Measurements from ENCODE around the gene APRT.

APRT gene

DNA sequence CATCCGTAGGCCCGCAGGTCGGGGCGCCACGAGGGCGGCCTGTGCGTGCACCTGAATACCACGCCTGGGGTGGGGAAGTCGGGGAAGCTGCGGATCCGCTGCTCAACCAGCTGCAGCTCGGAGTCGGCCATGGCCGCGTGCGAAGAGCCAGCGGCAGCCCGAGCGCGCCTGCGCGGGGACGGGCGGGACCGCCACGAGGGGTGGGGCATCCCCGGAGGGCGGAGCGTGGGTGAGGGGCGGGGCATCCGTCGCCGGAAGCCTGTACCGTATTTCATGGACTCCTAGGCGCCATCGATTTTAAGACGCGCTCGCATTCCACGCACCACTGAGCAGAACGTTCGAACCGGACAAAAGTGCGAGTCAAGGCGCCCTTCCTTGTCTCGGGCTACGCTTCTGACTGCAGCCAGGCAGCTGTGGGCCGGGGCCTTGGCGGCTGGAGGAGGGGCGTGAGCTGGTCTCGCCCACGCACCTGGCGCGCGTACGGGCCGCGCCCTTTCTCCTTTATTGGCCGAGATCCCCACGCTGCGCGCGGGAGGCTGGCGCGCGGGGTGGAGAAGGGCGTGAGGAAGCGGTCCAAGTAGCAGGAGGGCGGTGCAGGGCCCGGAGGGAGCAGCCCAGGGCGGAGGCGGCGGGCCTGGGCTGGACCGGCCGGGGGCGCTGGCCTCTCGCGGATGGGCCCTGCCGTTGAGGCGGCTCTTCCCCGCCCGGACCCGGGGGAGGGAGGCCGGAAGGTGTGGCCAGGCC, at the start of gene APRT:
Gene APRT, minus strand, starts transcription at position 160 of the 744 bp plus-strand sequence. Its CDS starts 29 bp downstream, at position 131.
- DNase-seq: peak; percentile 94

DNA sequence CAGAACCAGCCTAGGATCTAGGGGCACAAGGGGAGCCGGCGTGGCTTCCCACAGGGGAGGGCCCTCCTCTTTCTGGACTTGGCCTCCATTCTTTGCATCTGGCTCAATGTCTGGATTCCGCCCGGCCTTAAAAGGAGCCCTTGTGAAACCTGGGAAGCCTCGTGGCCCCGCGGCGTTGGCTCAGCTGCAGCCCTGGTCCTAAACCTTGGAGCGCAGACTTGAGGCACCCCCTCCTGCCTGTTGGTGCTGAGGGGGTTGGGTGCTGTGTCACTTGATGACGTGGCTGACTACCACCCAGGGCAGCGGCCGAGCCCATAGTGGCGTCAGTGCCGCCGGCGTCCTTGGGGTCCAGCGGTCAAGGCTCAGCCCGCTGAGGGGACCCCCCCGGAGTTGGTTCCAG, 49.6 kb upstream of the APRT start:
- no peak for DNase-seq

- DNase-seq: no peak
These were observed 47.8 kb upstream of the APRT start for GRCh38 chr16:88859381-88860091.

- DNase-seq: peak; percentile 74
These were observed 46.1 kb upstream of the APRT start for GRCh38 chr16:88857728-88858339.

DNA sequence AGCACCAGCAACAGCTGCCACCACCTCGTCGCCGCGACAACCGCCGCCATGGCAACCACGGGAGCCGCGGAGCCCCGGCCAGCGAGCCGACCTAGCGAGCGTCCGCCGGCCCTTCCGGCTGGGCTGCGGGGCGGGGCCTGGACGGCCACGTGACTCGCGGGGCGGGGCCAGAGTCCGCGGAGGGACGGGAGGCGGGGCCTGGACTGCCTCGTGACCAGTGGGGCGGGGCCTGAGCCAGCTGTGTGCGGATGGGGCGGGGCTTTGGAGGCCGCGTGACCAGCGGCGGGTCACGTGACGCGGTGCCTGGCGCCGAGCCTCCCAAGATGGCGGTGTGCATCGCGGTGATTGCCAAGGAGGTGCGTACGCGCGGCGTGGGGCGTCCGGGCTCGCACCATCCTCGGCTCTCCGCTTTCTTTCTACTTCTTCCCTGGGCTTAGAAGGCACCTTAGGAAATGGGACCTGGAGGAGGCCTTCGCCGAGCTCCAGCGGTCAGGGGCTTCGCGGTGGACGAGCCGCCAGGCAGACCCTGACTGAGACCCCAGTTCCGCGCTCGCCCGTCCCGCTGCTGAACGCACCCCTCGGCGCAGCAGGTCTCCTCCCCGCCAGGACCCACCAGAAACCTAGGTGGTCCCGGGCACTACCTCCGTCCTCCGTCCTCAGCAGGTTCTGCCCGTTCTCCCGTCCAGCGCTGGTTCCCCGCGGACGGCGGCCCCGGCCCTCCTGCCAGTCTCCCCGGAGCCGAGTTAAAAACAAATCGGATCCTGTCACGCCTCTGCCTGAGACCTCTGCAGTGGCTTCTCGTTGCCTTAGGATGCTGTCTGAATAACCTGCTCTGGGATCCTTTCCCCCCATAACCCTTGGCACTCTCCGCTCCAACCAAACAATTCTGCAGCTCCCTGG, 45.4 kb upstream of the APRT start, which contains the start of the genes GALNS and TRAPPC2L:
Gene GALNS, minus strand, starts transcription at position 120 of the 900 bp plus-strand sequence. Its CDS starts 70 bp downstream, at position 50.
Gene TRAPPC2L, plus strand, starts transcription at position 300 of the 900 bp plus-strand sequence. Its CDS starts 24 bp downstream, at position 324.
- DNase-seq: peak; percentile 97

GRCh38 chr16:88856122-88856827, 44.5 kb upstream of the APRT start:
- no peak for DNase-seq

GRCh38 chr16:88855736-88856121, 44.0 kb upstream of the APRT start:
- DNase-seq: no peak

GRCh38 chr16:88855176-88855575, 43.4 kb upstream of the APRT start:
- no peak for DNase-seq

- peak; percentile 60 for DNase-seq
These were observed 42.8 kb upstream of the APRT start for GRCh38 chr16:88854306-88855111.

GRCh38 chr16:88853325-88853941, 41.7 kb upstream of the APRT start:
- no peak for DNase-seq

- no peak for DNase-seq
These were observed 39.9 kb upstream of the APRT start for GRCh38 chr16:88851616-88852015.

DNA sequence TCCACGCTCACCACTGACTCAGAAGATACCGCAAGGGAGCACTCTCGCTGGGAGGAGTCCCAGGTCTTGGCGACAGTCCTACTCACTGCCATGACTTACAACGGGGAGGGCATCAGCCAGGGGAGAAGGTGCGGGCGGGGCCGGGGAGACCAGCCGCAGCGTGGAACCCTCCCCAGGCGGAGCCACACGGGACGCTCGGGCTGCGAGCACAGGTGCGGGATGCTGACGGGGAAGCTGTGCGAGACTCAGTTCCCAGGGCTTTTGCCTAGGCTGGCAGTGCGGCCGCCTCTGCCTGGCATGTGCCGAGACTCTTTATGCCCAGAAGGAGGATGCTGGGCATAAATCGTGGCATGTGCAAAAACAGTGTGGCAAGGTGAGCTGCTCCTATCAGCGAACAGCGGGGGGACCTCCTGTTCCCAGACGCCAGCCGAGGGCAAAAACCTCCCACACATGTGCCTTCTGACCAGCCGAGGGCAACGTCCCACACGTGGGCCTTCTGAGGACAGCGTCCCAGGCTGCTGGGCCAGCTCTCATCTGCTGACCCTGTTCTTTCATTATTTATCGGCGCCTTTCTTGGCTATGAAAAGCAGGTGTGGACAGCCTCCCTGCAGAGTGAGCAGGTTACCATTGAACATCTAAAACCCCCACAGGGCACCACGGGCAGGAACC, 38.9 kb upstream of the APRT start:
- no peak for DNase-seq

GRCh38 chr16:88848557-88848956, 36.8 kb upstream of the APRT start:
- DNase-seq: no peak

DNA sequence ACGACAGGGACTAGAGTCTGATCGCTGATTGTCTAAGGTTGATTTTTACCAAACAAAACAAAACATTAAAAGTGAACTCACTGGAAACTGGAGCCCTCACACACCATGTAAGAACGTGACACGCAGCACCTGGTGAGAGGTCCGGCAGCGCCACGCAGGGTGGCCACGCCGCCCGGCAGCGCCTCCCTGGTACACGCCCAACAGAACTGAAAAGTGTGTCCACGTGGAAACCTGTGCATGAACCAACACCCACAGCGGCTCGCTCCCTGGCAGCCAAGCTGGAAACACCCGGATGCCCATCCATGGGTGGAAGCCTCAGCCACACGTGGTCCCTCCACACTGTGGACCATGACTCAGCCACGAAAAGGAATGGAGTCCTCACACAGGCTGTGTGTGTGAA, 35.9 kb upstream of the APRT start:
- DNase-seq: no peak

- DNase-seq: no peak
These were observed 34.4 kb upstream of the APRT start for GRCh38 chr16:88846088-88846487.

DNA sequence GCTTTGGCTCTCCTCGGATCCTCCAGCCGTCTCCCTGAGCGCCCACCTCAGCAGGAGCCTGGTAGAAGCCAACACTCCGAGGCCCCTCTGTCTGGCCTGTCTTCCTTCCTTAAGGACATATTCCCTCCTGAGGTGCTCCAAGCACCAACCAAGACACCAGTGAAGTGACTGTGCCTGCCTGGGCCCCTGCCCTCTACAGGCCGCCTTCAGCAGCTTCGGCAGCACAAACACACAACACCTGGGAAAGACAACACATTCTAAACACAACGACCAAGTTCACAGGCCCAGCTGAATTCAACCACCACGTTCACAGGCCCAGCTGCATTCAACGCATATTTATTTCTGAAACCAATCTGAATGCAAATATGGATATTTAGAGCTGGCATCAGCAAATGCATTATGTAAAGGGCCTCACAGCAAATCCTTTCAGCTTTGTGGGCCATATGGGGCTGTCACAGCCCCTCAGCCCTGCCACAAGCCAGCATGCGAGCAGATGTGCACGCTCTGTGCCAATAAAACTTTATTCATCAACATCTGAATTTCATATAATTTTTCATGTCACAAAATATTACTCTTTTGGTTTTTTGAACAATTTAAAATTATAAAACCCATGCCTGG, 32.8 kb upstream of the APRT start:
- no peak for DNase-seq

GRCh38 chr16:88843256-88843655, 31.5 kb upstream of the APRT start:
- no peak for DNase-seq

DNA sequence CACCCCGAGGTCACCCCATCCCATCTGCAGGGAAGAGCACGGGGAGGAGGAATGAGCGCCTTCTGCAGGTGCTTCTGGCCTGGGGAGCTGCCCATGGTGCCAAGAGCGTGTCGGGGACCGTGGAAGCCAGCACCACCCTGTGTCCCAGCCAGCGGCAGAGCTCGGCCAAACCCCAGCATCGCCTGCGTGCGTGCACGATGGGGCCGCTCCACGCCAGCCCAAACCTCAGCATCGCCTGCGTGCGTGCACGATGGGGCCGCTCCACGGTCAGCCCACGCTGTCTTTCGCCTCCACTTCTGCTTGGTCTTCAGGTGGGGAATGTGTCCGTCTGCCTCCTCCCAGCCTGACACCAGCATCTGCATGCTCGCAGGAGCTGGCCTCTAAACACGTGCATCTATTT, 31.1 kb upstream of the APRT start:
- no peak for DNase-seq

- no peak for DNase-seq
These were observed 30.6 kb upstream of the APRT start for GRCh38 chr16:88842308-88842756.

All from CD4-positive, alpha-beta T cell treated with Interferon gamma for 1 hour (primary cell).